GM12872 (cell line): ENCODE results near the gene RNASEH2C.

Experiments
- TF ChIP-seq, protein P1 (sequence below): IDR thresholded peaks from 3 replicates; pipeline ENCODE4 v1.5.1; 2011; ENCODE audit warnings: low read depth, mild to moderate bottlenecking, low read length, moderate library complexity; ENCODE audit not compliant: insufficient read depth

RNASEH2C gene

DNA sequence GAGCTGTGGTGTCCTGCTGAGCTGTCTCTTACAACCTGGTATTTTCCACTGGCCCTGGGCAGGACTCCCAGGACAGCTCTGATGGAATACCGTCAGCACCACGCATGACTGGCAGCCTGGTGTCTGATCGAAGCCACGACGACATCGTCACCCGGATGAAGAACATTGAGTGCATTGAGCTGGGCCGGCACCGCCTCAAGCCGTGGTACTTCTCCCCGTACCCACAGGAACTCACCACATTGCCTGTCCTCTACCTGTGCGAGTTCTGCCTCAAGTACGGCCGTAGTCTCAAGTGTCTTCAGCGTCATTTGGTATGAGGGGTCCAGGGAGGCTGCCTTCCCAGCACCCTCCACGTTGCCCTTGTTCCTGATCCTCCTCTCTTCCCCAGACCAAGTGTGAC is 6.2 kb downstream of the RNASEH2C start:
- TF ChIP-seq, protein P1, sequence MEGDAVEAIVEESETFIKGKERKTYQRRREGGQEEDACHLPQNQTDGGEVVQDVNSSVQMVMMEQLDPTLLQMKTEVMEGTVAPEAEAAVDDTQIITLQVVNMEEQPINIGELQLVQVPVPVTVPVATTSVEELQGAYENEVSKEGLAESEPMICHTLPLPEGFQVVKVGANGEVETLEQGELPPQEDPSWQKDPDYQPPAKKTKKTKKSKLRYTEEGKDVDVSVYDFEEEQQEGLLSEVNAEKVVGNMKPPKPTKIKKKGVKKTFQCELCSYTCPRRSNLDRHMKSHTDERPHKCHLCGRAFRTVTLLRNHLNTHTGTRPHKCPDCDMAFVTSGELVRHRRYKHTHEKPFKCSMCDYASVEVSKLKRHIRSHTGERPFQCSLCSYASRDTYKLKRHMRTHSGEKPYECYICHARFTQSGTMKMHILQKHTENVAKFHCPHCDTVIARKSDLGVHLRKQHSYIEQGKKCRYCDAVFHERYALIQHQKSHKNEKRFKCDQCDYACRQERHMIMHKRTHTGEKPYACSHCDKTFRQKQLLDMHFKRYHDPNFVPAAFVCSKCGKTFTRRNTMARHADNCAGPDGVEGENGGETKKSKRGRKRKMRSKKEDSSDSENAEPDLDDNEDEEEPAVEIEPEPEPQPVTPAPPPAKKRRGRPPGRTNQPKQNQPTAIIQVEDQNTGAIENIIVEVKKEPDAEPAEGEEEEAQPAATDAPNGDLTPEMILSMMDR, result no peak

DNA sequence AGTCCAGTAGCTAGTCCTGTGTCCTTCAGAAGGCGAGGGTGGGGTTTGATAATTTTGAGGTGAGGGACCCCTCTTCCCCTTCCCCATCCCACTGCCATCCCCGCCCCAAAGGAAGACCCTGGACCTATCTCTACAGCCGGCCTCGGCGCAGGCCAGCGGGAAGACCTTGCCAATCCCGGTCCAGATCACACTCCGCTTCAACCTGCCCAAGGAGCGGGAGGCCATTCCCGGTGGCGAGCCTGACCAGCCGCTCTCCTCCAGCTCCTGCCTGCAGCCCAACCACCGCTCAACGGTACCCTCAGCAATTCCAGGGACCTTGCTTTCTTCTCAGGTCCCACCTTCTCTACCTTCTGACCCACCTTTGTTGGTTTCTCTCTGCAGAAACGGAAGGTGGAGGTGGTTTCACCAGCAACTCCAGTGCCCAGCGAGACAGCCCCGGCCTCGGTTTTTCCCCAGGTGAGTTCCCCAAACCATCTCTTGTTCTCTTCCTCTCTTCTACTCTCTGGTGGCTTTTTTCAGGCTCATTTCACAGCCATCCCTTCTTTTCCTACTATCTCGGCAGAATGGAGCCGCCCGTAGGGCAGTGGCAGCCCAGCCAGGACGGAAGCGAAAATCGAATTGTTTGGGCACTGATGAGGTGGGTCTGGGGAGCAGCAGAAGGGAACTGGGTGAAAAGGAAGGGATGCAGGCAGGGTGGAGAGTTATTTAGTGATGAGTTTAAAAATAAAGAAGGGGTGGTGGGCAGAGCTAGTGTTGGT is 7.2 kb downstream of the RNASEH2C start:
- TF ChIP-seq, protein P1, result no peak

DNA sequence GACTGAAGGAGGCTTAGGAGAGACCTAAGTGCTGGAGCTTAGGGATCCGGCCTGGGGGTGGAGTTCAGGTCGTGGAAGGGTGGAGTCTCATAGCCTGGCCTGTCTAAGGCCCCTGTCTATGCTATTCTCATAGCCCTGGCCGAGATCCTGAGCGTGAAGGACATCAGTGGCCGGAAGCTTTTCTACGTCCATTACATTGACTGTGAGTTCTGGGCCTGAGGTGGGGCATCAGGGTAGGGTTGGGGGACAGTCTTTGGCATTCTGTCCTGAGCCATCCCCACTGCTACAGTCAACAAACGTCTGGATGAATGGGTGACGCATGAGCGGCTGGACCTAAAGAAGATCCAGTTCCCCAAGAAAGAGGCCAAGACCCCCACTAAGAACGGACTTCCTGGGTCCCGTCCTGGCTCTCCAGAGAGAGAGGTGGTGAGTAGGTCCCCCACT is 7.9 kb downstream of the RNASEH2C start:
- TF ChIP-seq, protein P1, result no peak

DNA sequence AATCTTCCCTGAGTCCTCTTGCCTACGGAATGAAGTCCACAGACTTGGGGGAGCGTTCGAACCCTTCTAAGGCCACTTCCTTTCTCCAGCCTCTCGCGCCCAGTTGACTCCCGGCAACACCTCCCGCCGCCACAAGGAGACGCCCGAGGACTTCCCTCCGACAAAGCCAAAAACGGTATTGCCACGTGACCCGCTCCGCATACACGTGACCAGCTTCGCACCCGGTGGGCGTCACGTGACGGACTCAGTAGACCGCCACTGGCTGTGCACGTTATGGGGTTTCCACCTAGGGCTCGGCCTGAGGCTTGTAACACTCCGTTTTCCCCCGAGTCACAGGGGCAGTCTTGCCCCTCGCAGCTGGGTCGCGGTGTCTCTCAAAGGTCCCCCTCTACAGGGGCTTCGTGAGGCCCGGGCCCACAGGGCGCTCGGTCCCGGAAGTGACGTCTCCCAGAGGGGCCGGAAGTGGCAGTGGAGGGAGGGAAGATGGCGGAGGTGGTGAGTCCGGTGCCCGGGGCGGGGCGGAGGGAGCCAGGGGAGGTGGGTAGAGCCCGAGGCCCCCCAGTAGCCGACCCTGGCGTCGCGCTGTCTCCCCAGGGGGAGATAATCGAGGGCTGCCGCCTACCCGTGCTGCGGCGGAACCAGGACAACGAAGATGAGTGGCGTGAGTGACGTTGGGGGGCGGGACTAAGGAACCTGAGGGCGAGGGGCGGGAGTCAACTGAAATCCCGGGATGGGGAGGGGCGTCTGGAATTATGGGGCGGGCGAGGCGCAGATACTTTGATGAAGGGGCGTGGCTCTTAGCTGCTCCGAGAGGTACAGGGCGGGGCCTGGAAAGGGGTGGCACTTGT is 8.6 kb downstream of the RNASEH2C start, which contains the start of gene KAT5:
Gene KAT5 (plus strand): TSS at position 468 of the 848 bp plus-strand sequence. CDS start 16 bp downstream, at position 484.
- TF ChIP-seq, protein P1, result peak; percentile 97

DNA sequence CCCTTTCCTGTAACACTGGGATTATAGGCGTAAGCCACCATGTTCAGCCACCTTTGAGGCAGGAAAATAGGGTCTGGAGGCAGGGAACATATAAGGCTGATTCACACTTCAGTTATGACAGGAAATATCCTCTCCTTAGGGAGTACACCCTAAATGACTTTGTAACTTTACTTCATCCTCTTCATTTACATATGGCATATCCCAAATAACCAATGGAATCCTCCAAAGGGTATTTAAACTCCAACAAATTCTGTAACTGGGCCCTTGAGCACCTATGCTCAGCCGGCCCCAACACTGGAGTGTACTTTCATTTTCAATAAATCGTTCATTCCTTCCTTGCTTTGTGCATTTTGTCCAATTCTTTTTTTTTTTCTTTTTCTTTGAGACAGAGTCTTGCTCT is 10.2 kb downstream of the RNASEH2C start:
- TF ChIP-seq, protein P1, result no peak

DNA sequence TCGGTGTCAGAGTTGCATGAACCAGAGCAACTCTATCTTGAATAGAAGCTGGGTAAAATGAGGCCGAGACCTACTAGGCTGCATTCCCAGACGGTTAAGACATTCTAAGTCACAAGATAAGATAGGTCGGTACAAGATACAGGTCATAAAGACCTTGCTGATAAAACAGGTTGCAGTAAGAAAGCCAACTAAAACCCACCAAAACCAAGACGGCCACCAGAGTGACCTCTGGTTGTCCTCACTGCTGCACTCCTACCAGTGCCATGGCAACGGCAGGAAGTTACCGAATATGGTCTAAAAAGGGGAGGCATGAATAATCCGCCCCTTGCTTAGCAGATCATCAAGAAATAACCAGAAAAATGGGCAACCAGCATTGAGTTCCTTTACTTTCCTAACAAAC is 10.9 kb downstream of the RNASEH2C start:
- TF ChIP-seq, protein P1, result no peak

DNA sequence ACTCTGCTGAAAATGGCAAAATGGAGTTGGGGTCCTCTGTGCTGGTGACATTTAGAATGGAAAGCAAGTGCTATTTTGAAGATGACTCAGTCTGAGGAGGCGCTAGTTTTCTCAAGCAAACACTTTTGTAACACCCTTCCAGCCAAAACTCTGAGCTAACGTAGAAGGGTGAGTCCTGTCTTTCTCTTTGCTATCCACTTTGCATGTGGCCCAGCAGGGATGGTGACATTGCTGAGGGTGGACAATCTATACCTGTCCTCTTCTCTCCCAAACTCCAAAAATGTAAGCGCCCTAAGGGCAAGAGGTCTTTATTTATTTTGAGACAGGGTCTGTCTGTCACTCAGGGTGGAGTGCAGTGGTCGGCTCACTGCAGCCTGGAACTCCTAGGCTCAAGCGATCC is 12.1 kb downstream of the RNASEH2C start:
- TF ChIP-seq, protein P1, result no peak
